HUES6 (cell line): ENCODE measurements around the gene RANBP17.
"Not testable (repeated sequence)": the region's sequence is repeated elsewhere in the genome, so short reads cannot be mapped to it uniquely, and the experiment has no call there.

ENCODE experiments used
- H3K27ac ChIP-seq: 2 replicates; pipeline ENCODE4 v1.7.0; 2013; ENCODE audit warnings: low read depth, mild to moderate bottlenecking, low read length, inconsistent platforms
- H3K27me3 ChIP-seq: 2 replicates; pipeline ENCODE4 v1.6.1; 2013; ENCODE audit warnings: low read length; ENCODE audit not compliant: control insufficient read depth, insufficient read depth
- H3K36me3 ChIP-seq: 2 replicates; pipeline ENCODE4 v1.6.1; 2013; ENCODE audit warnings: low read length; ENCODE audit not compliant: control insufficient read depth, insufficient read depth
- H3K4me1 ChIP-seq: 2 replicates; pipeline ENCODE4 v1.6.1; 2013; ENCODE audit warnings: low read length; ENCODE audit not compliant: control insufficient read depth, insufficient read depth
- H3K4me3 ChIP-seq: 2 replicates; pipeline ENCODE4 v1.5.1; 2013; ENCODE audit warnings: low read depth, low read length
- H3K9ac ChIP-seq: one replicate; pipeline ENCODE4 v1.6.1; 2013; ENCODE audit warnings: mild to moderate bottlenecking, low read length
- H3K9me3 ChIP-seq: 2 replicates; pipeline ENCODE4 v1.6.1; 2013; ENCODE audit warnings: low read depth, low read length; ENCODE audit not compliant: control insufficient read depth, insufficient read depth

RANBP17 gene

DNA sequence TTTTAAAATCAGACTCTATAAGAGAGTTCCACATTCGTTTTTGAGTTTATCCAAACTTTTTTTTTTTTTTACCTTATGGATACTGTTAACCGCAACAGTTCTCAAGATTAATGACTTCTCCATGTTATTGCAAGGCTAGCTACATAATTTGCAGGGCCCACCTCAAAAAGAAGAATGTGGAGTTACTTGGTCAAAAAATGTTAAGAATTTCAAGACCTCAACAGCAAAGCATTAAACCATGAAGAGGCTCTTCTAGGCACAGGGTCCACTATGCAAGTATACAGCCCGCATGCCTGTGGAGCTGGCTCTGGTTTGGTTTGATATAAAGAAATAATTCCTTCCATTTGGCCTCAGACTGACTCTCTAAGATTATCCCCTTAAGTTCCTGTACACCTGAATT is 313.9 kb downstream of the RANBP17 start:
- H3K27ac ChIP-seq: no peak overlapping the region
- no peaks in the 10 kb centered on the region for H3K36me3 ChIP-seq
- no peak overlapping the region for H3K9ac ChIP-seq
- H3K4me3 ChIP-seq: no peak overlapping the region
- H3K27me3 ChIP-seq: no peaks in the 10 kb centered on the region
- no peaks in the 10 kb centered on the region for H3K9me3 ChIP-seq
- H3K4me1 ChIP-seq: no peaks in the 10 kb centered on the region

DNA sequence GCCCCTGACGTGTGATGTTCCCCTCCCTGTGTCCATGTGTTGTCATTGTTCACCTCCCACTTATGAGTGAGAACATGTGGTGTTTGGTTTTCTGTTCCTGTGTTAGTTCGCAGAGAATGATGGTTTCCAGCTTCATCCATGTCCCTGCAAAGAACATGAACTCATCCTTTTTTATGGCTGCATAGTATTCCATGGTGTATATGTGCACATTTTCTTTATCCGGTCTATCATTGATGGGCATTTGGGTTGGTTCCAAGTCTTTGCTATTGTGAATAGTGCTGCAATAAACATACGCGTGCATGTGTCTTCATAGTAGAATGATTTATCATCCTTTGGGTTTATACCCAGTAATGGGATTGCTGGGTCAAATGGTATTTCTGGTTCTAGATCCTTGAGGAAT is 316.4 kb downstream of the RANBP17 start:
- not testable (repeated sequence) for H3K4me1 ChIP-seq, H3K9ac ChIP-seq, H3K36me3 ChIP-seq, H3K27ac ChIP-seq, H3K27me3 ChIP-seq, H3K4me3 ChIP-seq, H3K9me3 ChIP-seq

- no peak overlapping the region for H3K9ac ChIP-seq
- no peak overlapping the region for H3K4me3 ChIP-seq
- no peak overlapping the region for H3K27ac ChIP-seq
- no peaks in the 10 kb centered on the region for H3K36me3 ChIP-seq
- H3K4me1 ChIP-seq: no peaks in the 10 kb centered on the region
- no peaks in the 10 kb centered on the region for H3K27me3 ChIP-seq
- H3K9me3 ChIP-seq: no peaks in the 10 kb centered on the region
These were observed 326.2 kb downstream of the RANBP17 start for GRCh38 chr5:171188016-171188415.

DNA sequence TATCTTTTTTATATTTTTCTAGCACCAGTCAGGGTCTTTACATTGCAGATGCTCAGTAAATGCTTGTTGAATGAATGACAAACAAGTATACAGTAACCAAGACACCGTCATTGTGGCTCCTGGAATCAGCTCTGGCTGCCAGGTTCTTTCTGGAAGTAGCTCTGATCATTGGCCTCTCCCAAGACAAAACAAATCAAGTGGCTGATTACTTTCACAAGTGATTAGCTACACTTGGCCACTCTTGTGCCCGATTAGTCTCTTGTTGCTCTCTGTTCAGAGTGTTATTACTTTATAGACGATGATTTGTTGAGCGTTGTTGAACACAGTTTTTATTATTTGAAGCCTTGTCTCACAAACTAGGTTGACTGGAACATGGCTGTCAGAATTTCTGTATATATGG is 327.6 kb downstream of the RANBP17 start:
- H3K9me3 ChIP-seq: no peaks in the 10 kb centered on the region
- H3K36me3 ChIP-seq: no peaks in the 10 kb centered on the region
- no peaks in the 10 kb centered on the region for H3K27me3 ChIP-seq
- no peak overlapping the region for H3K27ac ChIP-seq
- no peaks in the 10 kb centered on the region for H3K4me1 ChIP-seq
- H3K9ac ChIP-seq: no peak overlapping the region
- no peak overlapping the region for H3K4me3 ChIP-seq

- H3K36me3 ChIP-seq: no peaks in the 10 kb centered on the region
- no peak overlapping the region for H3K9ac ChIP-seq
- H3K9me3 ChIP-seq: no peaks in the 10 kb centered on the region
- H3K27me3 ChIP-seq: no peaks in the 10 kb centered on the region
- no peak overlapping the region for H3K4me3 ChIP-seq
- no peak overlapping the region for H3K27ac ChIP-seq
- H3K4me1 ChIP-seq: no peaks in the 10 kb centered on the region
These were observed 330.3 kb downstream of the RANBP17 start for GRCh38 chr5:171192111-171192510.

DNA sequence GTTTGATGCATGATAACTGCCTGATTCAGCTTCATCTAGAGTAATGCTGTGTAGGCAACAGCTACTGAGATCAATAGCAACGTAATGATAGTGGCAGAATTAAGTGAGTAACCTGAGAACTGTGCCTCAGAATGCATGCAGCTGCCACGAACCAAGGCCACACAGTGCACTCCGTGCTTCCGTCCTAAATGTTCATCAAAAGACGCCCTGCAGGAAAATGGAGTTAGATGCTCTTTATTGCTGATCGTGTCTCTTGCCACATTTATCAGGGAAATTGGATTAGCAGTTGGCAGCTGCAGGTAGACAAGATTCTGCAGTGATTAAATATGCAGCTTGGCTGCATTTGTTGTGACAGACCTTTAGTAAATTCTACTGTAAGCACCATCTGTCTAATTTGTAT is 339.5 kb downstream of the RANBP17 start:
- no peaks in the 10 kb centered on the region for H3K9me3 ChIP-seq
- H3K4me3 ChIP-seq: no peak overlapping the region
- no peak overlapping the region for H3K27ac ChIP-seq
- 0 out of 2 replicates have a peak, but pooled peaks cover 4% of the 10 kb centered on the region for H3K4me1 ChIP-seq
- H3K36me3 ChIP-seq: no peaks in the 10 kb centered on the region
- H3K9ac ChIP-seq: no peak overlapping the region
- no peaks in the 10 kb centered on the region for H3K27me3 ChIP-seq

DNA sequence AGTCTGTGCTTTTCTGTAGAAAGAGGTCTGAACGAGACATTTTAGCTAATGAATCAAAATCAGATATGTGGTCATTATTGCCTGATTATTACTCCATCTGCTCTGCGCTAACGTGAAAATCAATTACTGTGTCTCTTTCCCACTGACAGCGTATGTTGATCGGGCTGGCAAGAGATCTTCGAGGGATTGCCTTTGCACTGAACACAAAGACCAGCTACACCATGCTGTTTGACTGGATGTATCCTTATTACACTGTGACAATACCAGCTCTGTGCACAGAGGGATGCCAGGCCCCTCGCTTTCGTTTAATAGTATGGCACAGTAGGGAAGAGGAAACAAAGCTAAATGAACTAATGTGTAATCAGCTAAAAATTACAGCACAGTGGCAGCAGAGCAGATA is 343.6 kb downstream of the RANBP17 start:
- Histone ChIP-seq H3K27me3 (no peaks in the 10 kb centered on the region), H3K9ac (no peak overlapping the region), H3K4me3 (no peak overlapping the region), H3K27ac (no peak overlapping the region), H3K4me1 (0 out of 2 replicates have a peak, but pooled peaks cover 4% of the 10 kb centered on the region), H3K36me3 (no peaks in the 10 kb centered on the region), H3K9me3 (no peaks in the 10 kb centered on the region)

DNA sequence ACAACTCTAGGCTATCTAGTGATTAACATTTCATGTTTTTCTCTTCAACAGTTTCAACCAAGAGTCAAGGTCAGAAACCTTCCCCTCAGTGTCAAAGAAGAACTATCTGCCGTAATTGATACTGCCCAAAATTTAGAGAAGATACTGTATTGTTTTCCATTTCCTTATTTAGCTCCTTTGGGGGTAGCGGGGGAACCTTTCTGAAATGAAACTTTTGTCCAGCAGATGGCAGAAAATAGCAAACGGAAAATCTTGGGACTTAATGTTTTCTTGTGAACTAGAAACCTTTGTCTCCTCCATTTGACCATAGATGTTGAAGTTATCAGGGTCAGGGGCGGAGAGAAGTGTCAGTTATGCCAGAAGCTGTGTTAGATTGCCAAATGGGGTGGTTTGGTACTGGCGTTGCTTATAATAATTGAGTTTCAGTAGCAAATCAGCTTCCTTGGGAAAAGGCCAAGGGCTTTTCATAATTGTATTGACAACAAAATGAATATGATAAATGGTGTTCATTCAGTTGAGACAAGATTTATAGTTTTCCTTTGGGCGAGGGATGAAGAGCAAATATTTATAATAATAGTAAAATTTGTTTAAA is 345.5 kb downstream of the RANBP17 start:
- H3K9ac ChIP-seq: no peak overlapping the region
- H3K27ac ChIP-seq: no peak overlapping the region
- H3K9me3 ChIP-seq: no peaks in the 10 kb centered on the region
- no peaks in the 10 kb centered on the region for H3K36me3 ChIP-seq
- no peaks in the 10 kb centered on the region for H3K4me1 ChIP-seq
- no peaks in the 10 kb centered on the region for H3K27me3 ChIP-seq
- H3K4me3 ChIP-seq: no peak overlapping the region

DNA sequence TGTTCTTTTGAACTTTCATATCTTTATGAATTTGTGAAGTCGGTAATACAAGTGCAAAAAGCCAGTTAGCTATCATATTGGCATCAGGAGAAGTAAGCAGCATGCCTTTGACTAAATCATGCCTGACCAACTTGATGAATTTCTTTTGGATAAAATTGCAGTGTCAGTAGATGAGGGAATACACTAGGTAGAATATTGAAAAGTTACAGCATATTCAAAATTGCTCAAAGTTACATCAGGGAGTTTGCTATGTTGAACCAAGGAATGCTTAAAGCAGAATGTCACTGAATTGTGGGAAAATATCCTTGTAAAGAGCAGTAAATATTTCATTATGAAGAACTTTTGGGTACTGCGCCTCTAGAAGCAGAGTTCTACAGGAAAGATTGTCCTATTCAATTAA is 360.1 kb downstream of the RANBP17 start:
- Histone ChIP-seq H3K27ac (no peak overlapping the region), H3K9ac (no peak overlapping the region), H3K4me3 (no peak overlapping the region), H3K9me3 (no peaks in the 10 kb centered on the region), H3K27me3 (no peaks in the 10 kb centered on the region), H3K36me3 (no peaks in the 10 kb centered on the region), H3K4me1 (no peaks in the 10 kb centered on the region)

GRCh38 chr5:171223927-171224326 is 362.1 kb downstream of the RANBP17 start:
- Histone ChIP-seq H3K9ac (no peak overlapping the region), H3K27ac (no peak overlapping the region), H3K27me3 (no peaks in the 10 kb centered on the region), H3K9me3 (no peaks in the 10 kb centered on the region), H3K36me3 (no peaks in the 10 kb centered on the region), H3K4me1 (no peaks in the 10 kb centered on the region), H3K4me3 (no peak overlapping the region)

DNA sequence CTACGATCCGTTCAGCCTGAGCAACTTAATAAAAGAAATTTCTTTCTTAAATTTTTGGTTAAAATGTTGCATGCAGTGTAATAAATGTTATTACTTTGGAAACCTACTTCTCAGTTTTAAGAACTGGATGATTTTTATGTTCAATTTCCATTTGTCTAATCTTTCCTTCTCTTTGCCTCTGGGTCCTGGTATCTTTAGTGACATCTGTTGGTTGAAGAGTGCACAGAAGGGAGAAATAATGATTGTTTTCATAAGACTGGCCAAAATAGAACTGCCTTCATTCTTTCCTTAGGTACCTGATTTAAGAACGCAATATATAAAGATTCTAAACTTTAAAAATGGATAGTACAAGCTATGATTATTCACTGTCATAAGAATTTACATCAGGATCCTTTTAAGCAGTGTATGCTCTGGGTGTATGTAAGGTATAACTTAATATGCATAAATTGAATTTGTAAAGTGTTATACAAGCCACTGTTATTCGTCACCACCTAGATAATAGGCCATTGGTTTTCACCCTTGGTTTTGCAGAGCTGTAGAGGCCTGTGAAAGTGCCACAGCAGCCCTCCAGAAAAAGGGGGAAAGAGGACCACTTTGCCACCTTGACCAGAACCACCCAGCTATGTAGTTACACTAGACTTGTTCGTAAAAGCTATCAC is 364.4 kb downstream of the RANBP17 start:
- H3K9ac ChIP-seq: no peak overlapping the region
- no peak overlapping the region for H3K4me3 ChIP-seq
- H3K27ac ChIP-seq: no peak overlapping the region
- no peaks in the 10 kb centered on the region for H3K9me3 ChIP-seq
- H3K4me1 ChIP-seq: no peaks in the 10 kb centered on the region
- H3K36me3 ChIP-seq: no peaks in the 10 kb centered on the region
- no peaks in the 10 kb centered on the region for H3K27me3 ChIP-seq
